Stimulated activated CD4-positive, alpha-beta T cell treated with anti-CD3 and anti-CD28 coated beads, TNF-alpha, amount 100 ng/mL, for 48 hours (primary cell): ENCODE results near the gene LRMDA.

Experiments
- DNase-seq, 3 donors: peaks; one replicate each; pipeline ENCODE4 v3.0.0-alpha.2; 2020; ENCODE audit warnings: low read depth in 3 of 3

Gene LRMDA

DNA sequence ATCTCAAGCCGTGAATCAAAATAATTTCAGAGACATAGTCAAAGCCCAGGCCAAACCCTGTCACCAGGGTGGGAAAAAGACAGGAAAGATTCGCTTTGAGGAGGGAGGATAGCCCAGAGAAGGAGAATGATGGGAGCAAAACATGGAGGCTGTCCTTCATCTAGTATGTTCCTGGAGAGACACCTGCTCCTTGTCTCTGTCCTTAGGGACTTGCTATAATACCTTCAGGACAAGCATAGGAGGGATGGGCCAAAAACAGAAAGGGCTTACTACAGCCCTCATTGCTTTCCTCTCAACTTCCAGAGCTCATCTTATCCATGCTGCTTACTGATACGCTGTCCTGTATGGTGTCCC, 593.7 kb downstream of the LRMDA start:
- no peak for DNase-seq

DNA sequence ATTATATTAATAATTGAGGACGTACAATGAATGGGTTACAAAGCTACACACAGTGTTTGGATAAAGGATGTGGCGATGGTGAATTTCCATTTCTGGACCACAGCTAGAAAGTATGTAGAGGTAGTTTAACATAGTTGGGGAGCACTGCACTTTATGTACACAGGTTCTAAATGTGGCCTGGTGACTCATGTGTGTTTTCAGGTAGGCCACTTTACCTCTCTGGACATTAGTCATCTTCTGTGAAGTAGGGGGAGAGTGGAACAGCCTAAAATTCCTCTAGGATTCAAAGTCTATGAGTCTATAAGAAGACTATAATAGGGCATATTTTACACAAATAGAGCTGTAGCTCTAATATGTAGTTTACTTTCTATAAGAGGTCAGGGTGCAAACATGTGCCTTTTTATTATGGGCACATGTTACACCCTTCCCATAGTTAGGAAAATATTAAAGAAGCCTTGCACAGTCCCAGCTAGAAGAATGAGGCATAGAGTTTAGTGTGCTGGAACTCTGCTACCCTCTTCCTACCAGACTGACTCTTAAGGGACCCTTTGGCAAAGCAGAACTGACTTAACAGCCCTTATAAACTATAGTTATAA, 594.9 kb downstream of the LRMDA start:
- DNase-seq: no peak

DNA sequence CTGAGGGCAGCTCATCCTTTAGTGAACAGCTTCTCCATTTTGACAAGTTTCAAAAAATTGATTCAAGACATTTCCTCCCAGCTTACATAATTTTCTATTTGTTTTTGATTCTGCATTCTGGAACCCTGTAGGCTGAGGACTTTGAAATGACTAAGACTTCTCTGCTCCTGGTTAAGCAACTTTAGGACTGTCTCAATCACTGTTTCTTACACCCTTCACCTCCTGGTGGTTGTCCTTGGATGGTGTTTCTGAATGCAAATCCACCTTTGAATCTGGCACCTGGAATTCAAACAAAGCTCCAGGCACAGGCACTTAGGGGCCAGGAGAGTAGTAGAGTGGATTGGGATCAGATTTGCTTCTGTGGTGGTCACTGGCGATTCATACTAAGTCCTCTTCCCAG, 595.5 kb downstream of the LRMDA start:
- no peak for DNase-seq

DNA sequence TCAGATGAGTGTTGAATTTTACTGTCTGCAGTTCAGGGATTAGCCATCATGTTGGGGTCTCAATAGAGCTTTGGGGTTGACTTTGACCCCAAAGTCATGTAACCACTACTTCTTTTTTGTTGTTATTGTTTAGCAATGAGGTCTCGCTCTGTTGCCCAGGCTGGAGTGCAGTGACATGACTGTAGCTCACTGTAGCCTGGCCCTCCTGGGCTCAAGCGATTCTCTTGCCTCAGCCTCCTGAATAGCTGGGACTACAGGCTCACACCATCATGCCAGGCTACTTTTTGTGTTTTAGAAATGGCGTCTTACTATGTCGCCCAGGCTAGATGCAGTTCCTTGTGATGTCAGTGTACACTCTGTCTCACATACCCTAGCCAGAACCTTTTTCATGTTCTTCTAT, 598.4 kb downstream of the LRMDA start:
- no peak for DNase-seq

DNA sequence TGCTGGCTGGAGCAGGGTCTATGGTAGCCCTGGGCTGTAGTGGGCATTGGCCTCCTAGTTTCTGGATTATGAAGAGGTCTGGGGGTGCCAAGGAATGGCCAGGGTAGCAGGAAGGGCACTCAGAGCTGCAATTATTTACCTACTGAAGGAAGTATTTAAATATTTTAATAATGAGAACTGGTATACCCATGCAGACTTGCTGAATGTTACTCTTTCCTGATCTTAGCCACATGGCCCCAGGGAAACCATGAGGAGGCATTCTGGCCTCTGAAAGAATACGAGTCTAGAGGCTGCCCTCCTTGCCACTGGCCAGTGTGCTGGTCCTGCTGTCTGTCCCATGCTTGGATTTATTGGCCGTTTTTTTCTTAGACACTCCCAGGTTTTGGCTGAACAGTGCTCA, 599.7 kb downstream of the LRMDA start:
- DNase-seq: no peak

DNA sequence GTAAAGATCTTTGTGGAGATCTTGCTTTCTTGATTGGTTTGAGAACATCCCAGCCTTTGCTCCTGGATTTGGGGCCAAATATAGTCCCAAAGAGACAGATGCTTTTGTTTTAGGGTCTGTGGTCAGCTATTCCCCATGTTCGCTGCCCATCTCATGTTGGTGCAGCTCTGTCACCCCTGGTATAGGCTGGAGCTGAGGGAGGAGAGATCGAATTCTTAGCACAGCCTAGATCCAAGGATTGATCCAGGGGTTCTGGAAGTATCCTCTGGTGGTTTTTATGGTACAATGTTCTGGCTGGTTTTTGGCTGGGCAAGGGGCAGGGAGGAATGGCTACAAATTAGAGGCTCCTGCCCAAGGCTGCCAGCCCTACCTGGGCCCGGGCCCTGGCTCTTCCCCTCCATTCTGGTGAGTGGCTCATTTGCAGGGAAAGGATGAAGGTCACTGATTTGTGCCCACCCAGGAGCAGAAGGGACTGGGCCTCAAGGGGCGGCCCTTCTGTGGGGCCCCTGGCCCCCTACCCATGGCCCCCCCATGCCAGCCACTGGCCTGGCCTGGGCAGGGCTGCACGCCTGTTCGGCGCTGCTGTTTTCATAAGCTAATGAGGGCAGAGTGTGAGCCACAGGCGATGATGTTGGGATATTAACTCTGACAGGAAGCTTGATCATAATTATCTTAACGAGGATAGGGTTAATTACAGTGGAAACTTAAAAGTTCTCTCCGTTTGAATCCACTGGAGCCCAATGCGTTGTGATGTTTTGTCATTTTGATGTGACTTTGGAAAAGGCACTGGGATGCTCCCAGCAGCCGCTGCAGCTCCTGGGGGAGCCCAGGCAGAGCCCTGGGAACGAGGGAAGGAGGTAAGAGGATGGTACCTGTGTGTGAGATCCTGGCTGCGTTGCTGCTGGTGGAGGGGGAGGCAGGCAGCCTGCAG, 600.6 kb downstream of the LRMDA start:
- DNase-seq: no peak

DNA sequence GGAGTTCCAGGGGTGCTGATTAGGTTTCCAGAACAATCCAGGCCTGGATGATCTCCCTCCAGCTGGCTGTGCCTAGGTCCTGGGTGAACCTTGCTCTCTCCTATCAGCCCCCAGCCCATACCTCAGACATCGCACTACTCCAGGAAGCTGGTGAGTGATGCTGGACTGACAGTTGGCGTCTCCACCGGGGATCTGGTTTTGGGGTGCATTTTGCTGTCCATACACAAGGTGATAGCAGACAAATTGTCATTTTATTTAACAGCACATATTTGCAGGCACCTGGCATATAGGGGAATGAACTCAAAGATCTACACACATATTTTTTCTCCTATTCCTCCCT, 601.2 kb downstream of the LRMDA start:
- no peak for DNase-seq

DNA sequence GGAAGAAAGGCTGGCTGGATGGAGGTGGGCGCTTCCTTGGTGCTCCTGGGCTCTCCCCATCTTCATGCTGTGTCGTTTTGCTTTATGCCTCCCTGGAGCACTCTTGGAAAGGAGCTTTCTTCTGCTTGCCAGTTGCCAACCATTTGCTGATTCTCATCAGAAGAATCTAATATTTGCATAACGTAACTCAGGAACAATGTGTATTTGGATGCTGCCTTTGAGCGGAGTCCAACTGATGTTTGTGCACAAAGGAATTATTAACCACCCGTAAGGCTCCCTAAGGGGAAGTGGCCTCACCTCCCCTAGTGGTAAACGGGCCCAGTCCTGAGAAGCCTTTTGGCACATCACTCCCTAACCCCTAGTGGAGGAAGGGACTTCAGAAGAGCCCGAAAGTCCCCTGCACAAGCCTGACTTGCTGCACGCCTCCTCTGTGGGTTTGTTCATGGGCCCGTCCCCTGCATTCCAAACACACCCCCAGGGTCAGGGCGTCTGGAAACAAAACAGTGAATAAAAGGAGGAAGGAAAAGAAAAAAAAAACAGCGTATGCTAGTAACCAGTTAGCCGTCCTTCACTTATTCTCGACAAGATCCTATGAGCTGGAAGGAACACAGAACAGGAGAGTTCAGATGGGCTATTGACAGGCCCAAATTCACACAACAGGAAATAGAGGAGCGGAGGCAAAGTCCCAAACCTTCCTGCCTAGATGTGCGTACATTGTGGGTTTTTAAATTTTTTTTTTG, 602.2 kb downstream of the LRMDA start:
- DNase-seq: no peak

DNA sequence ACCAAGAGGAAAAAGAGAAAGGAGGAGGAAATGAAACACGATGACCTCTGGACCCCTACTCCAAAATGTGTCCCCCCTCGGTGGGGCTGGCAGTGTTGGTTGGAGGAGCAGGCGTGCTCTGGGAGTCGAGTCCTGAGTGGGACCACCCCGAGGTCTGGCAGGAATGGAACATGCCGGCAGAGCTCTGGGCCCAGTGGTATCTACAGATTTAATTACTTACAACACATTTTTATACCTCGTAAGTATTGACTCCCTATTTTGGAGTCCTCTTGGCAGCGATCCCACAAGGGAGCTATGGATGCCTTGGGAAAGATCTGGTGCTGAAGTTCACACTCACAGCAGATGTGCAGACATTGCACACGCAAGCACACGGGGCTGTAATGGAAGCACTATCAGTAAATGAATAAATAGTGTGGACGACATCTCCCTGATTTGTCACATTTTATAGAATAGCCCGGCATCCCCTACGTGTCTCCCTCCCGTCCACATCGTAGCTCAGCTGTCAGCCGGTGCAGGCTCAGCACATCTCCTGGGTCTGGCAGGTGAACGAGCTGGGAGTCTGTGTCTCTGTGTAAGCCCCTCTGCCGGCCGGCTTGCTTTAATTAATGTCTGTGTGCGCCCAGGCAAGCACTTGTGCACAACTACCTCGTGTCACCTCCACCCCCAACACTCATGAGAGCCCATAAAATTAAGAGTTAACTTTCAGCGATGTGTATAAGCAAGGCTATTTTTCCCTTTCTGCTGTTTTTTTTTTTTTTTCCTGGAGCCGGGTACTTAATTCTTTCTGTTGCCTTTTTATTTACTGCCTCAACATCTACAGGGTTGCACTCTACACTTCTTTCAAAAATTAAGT, 603.2 kb downstream of the LRMDA start:
- no peak for DNase-seq

DNA sequence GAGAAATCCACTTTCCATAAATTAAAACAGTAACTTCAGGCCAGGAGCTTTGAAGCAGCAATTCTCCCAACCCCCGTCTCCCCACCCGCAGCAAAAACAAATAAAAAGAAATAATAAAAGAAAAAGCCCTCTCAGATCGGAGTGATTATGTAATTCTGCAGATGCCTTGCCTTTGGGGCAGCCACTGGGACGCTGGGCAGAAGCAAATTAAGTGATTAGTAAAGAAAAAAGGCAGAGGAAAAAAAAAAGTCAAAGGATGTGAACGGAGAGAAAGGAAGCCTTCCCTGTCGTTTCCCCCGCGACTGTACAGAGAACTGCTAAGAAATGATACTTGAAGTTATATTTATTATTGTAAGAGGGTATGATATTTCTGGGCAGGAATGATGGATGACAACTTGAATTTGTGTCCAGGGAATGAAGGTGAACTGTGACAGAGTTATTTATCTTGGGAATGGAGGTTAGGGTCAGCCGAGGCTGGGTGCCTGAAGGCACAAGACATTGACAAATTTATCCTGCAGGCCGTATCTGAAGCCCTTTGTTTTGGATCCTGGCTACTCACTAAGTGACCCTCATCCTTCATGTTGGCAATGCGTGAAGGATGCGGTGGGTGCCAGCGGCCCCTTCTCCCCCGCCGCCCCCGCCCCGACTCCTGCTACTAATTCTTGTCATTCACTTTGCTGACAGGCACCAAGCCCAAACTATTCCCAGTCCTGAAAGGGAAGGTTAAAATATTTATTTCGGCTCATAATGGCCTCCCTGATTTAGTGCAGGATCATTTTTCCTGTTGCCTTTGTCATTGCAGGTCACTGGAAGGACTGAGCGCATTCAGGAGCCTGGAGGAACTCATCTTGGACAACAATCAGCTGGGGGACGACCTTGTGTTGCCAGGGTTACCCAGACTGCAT, 604.0 kb downstream of the LRMDA start:
- no peak for DNase-seq

DNA sequence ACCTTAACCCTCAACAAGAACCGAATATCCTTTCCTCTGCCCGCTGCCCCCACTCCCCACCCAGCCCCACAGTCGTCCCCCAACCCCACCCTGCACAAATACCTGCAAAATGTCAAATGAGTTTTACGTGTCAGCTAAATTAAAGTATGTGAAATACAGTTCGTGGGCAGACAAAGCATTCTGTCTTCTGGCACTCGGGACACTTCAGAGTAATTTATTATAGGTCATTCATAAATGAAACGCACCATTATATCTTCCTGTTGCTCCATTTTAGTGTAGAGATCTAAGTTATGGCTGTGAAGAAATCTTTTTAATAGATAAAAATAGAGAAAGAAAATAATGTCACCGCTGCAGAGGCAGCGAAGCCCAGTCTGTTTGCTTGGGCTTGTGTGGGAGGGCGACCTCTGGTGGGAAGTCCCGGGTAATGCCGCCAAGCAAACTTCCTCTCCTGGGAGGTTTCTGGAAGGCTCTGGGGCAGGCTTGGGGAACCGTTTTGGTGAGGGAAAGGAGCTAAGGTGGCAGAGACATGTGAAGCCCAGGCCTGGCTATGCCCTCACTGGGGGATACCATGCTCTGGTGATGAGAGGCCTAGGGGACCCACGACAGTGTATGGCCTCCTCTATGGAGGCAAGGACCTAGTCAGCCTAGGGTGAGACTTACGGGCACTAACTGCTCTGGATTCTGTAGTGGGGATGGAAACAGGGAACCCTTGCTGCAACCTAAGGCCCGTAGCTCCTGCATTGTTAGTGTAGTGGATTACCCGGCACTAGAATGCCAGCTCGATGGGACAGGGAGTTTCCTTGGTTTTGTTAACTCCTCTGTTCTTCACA, 604.9 kb downstream of the LRMDA start:
- peak in 2 of 3 donors; percentile 13 to 20 for DNase-seq

DNA sequence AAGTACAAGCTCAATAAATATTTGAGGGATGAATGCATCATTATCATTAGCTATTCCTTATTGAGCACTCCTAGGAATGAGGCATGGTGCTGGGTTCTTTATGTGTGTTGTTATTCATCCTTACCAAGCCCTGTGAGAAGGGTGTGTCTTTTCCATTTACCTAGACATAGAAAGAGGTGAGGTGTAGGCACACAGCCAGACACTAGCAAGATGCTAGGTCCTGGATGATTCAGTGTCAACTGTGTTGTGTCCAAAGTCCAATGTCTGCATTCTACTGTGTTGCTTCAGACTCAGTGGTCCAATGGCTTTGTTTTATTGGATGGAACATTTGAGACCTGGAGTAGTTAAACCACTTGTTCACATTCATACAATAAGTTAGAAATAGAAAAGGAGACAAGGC, 605.5 kb downstream of the LRMDA start:
- no peak for DNase-seq

DNA sequence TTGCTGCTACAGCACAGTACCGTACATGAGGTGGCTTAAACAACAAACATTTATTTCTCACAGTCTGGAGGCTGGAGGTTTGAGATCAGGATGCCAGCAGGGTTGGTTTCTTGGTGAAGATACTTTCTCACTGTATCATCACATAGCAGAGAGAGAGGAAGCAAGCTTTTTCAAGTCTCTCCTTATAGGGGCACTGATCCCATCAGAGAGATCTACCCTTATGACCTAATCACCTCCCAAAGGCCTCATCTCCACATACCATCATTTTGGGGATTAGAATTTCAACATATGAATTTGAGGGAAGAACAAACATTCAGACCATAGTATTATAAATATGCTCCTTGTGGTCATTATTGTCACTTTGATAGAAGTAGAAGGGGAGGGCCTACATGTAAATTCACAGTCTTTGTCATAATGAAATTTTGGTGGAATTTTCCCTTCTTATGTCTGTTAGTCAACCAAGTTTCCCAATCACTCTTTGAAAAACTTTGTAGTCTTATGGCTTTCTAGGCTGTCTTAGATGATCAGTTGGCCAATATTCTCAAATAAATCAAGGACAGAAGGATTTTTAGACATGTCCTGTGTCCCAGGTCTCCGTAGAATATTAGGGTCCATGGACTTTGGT, 606.2 kb downstream of the LRMDA start:
- DNase-seq: no peak

DNA sequence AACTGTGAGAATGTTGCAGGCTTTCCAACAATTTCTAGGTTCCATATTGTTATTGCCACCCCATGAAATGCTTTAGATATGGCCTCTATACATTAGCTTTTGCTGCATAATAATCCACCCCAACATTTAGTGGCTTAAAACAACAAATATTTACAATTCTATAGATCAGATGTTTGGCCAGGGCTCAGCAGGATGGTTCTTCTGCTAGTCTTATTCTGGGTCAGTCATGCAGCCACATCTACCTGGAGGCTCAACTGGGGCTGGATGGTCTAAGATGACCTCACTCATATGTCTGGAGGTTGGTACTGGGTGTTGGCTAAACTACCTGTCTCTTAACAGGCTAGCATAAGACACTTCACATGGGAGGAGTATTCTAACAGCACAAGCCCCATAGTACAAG, 607.3 kb downstream of the LRMDA start:
- DNase-seq: no peak

DNA sequence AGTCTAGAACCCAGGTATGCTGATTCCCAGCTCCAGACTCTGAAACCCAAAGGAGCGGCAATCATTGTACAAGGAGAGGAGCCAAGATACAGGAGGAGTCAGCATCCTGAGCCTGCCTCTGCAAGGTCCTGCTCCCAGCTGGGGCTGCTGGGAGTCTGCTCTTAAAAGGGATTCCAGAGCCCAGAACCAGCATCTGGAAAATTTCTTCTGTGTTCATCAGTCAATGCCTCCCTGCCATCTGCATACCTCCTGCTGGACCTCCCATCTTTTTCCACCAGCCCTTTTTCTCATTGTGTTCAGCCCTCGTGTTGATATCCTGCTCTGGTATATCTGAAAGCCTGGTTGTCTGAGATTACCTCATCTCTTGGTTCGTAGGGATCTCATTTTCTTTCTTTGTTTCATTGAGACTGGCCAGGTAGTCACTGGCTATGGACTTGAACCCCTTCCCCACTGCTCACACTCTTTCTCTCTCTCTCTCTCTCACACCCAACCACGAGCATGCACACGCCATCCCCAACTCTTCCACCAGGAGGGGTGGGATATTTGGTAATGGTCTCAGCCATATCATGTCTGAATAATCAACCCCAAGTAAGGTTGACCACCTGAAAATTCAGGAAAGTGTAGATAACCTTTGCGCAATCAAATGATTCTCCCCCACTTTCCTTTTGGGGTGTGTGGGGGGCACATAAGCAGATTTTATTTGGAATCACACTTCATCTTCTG, 608.8 kb downstream of the LRMDA start:
- no peak for DNase-seq

DNA sequence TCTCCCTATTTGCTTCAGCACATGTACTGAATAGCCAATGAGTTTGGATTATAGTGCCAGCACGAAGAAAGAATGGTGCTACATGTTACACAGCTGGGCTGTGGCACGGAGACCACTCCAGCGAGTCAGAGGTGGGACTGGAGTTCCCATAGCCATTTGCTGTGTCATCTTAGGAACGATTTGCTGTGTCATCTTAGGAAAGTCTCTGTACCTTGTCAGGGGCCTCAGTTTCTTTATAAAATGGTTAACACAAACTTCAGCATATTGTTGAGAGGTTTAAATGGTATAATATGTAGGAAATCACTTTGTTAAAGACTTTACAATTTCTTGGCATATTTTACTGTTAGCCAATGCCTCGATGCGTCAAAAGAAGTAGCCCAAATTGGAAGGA, 609.4 kb downstream of the LRMDA start:
- DNase-seq: no peak

DNA sequence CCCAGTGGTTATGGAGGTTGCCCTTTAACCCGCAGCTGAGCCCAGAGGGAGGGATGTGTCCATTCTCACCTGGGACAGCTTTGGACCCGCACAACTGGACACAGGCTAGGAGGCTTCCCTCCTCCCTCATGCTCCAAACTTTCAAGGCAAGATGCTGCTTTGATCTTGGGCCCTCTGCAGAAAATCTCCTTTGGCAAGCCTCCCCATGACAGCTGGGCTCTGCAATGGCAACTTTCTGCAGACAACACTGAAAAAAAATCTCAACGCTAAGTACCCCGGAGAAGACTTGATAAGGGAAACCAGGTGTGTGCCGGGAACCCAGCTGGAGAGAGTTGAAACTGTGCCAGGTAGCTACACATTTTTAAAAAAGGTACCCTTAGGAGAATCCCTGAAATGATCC, 610.1 kb downstream of the LRMDA start:
- DNase-seq: no peak

DNA sequence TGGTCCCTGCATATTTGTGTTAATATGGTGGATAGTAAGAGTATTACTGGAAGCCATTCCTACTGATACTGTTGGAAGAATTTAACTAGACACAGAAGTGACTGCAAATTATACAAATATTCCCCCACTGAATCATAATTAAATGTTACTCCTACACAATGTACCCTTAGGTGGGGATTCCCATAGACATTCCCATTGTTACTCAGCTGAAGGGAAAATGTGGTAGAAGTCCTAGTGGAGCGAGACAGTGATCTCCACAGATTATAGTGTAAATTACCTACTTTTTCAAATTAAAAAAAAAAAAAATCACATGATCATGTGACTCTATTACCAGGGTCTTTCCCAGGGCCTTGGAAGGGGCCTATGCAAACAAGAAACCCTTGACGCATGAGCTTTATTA, 611.8 kb downstream of the LRMDA start:
- DNase-seq: no peak

DNA sequence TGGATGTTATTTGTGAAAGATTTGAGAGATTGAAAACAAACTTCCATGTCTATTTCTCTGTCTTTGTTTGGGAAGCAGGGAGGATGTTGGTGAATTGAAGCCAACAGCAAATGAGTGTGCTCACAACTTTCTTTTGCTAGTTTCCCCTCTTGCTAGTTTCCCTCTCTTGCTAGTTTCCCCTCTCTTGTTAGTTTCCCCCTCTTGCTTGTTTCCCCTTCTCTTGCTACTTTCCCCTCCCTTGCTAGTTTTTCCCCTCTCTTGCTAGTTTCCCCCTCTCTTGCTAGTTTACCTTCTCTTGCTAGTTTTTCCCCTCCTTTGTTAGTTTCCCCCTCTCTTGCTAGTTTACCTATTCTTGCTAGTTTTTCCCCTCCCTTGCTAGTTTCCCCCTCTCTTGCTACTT, 613.3 kb downstream of the LRMDA start:
- DNase-seq: no peak
